Skeletal muscle satellite cell (primary cell): ENCODE measurements around the gene CREBZF. TPM values are rescaled to one million over a fixed set of nuclear protein-coding genes. Genes with fewer than 3 reads are reported as not detected.

ENCODE experiments used
- H3K27me3 ChIP-seq: 2 replicates; pipeline ENCODE4 v1.7.0; 2013; ENCODE audit warnings: low read length; ENCODE audit not compliant: control insufficient read depth, insufficient read depth
- H3K36me3 ChIP-seq: 2 replicates; pipeline ENCODE4 v1.7.0; 2013; ENCODE audit warnings: mild to moderate bottlenecking, control low read depth, low read length; ENCODE audit not compliant: insufficient read depth
- H3K4me1 ChIP-seq: 2 replicates; pipeline ENCODE4 v1.7.0; 2013; ENCODE audit warnings: low read length; ENCODE audit not compliant: control insufficient read depth, insufficient read depth
- H3K4me2 ChIP-seq: 2 replicates; pipeline ENCODE4 v1.7.0; 2013; ENCODE audit warnings: mild to moderate bottlenecking, low read length
- H3K4me3 ChIP-seq: 2 replicates; pipeline ENCODE4 v1.7.0; 2013; ENCODE audit warnings: low read length
- H3K9ac ChIP-seq: 2 replicates; pipeline ENCODE4 v1.7.0; 2013; ENCODE audit warnings: mild to moderate bottlenecking, low read depth, low read length, moderate library complexity
- H3K9me3 ChIP-seq: replicated peaks from 2 replicates; pipeline ENCODE4 v1.7.0; 2013; ENCODE audit warnings: mild to moderate bottlenecking, control low read depth, low read length
- total RNA-seq: library from RNA; depleted of rRNA; stranded (reverse); fragments of >200 nt; gene quantifications from 2 replicates; pipeline ENCODE4 v1.2.3, GENCODE V29; 2012; rRNA removed

Gene CREBZF, protein sequence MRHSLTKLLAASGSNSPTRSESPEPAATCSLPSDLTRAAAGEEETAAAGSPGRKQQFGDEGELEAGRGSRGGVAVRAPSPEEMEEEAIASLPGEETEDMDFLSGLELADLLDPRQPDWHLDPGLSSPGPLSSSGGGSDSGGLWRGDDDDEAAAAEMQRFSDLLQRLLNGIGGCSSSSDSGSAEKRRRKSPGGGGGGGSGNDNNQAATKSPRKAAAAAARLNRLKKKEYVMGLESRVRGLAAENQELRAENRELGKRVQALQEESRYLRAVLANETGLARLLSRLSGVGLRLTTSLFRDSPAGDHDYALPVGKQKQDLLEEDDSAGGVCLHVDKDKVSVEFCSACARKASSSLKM
- 23.4 and 31.7 TPM in 2 replicates for total RNA-seq

DNA sequence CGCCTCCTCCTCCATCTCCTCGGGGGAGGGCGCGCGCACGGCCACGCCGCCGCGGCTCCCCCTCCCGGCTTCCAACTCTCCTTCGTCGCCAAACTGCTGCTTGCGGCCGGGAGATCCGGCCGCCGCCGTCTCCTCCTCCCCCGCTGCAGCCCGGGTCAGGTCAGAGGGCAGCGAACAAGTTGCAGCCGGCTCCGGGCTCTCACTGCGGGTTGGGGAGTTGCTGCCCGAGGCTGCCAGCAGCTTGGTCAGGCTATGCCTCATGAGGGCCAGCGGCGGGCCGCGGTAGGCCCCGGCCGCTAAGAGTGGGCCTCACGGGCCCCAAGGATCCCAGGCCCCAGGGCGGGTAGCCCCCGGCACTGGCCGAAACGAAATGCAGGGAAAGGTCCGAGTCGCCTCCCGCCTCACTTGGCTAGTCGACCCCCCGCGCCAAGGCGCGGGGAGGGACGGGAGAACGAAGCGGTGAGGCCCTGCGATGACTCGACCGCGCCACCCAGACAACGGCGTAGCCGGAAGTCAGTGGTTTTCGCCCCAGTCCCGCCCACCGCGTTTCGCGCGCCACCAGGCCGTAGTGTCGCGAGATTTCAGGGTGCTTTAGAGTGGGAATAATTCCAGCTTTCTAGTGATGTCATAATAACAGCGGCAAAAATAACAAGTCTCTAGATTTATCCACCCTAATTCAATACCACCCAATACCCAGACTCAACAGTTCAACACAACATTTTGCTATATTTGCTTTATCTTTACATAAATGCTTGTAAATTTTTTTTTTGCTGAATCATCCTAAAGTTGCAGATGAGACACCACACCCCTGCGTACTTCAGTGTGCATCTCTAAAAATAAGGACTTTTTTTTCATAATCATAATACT, at the start of gene CREBZF:
TSS of gene CREBZF (minus strand) at position 515 of the 867 bp plus-strand sequence. CDS start at position 261, 254 bp downstream.
- H3K36me3 ChIP-seq = peaks cover 25% of the 10 kb centered on the region
- H3K9me3 ChIP-seq = no peaks in the 10 kb centered on the region
- H3K9ac ChIP-seq = peak within 1 kb of the TSS; percentile 99
- peaks cover 23% of the 10 kb centered on the region for H3K4me1 ChIP-seq
- H3K4me2 ChIP-seq = peak within 1 kb of the TSS; percentile 91
- no peaks in the 10 kb centered on the region for H3K27me3 ChIP-seq
- H3K4me3 ChIP-seq = peak within 1 kb of the TSS; percentile 95

DNA sequence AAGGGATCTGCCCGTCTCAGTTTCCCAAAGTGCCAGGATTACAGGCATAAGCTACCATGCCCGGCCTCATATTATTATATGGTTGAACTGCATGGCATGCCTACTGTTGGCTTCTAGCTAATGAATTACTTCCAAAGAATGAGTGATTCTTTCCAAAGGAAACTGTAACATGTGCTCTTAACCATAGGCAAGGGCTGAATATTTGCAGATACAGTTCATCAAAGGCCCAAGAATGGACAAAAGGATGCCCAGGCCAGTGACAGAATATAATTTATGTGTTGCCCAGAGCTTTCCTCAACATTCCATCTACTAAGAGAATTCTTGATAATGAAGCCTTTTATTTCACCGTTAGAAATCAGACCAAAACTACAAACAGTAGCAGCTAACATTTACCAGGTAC, 48.0 kb upstream of the CREBZF start:
- Histone ChIP-seq H3K4me2 (no peak overlapping the region), H3K9me3 (no peaks in the 10 kb centered on the region), H3K36me3 (no peaks in the 10 kb centered on the region), H3K27me3 (no peaks in the 10 kb centered on the region), H3K4me3 (no peak overlapping the region), H3K9ac (no peak overlapping the region), H3K4me1 (peaks cover under 1% of the 10 kb centered on the region)

GRCh38 chr11:85710917-85711316, 46.0 kb upstream of the CREBZF start:
- Histone ChIP-seq H3K36me3 (no peaks in the 10 kb centered on the region), H3K9me3 (no peaks in the 10 kb centered on the region), H3K9ac (no peak overlapping the region), H3K4me3 (no peak overlapping the region), H3K27me3 (no peaks in the 10 kb centered on the region), H3K4me2 (no peak overlapping the region), H3K4me1 (peaks cover 6% of the 10 kb centered on the region)

- no peaks in the 10 kb centered on the region for H3K27me3 ChIP-seq
- peaks cover 12% of the 10 kb centered on the region for H3K4me1 ChIP-seq
- no peaks in the 10 kb centered on the region for H3K9me3 ChIP-seq
Observed at GRCh38 chr11:85709941-85710702, 45.2 kb upstream of the CREBZF start.

DNA sequence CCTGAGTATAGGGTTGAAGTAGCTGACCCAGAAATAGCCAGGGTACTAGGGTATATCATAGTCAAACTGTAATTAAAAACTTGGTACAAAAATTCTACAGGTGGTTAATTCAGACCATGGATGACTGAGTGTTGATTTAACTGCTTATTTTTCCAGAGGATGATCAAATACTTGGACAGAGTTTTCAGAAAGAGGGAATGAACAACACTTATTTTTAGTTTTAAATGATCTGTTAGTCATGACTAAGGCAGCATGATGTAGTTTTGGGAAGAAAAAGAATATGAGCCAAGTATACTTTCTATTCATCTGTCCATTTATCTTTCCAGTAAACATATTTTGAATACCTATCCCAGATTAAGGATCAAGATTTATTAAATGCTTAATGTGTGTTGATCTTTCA, 40.9 kb upstream of the CREBZF start:
- no peaks in the 10 kb centered on the region for H3K36me3 ChIP-seq
- H3K27me3 ChIP-seq = no peaks in the 10 kb centered on the region
- peaks cover 12% of the 10 kb centered on the region for H3K4me1 ChIP-seq
- H3K4me2 ChIP-seq = no peak overlapping the region
- H3K4me3 ChIP-seq = no peak overlapping the region
- no peaks in the 10 kb centered on the region for H3K9me3 ChIP-seq
- no peak overlapping the region for H3K9ac ChIP-seq

More at GRCh38 chr11:85709941-85710702, 45.2 kb upstream of the CREBZF start:
- H3K4me3 ChIP-seq = no peak overlapping the region
- no peak overlapping the region for H3K9ac ChIP-seq
- H3K36me3 ChIP-seq = no peaks in the 10 kb centered on the region
- H3K4me2 ChIP-seq = no peak overlapping the region

DNA sequence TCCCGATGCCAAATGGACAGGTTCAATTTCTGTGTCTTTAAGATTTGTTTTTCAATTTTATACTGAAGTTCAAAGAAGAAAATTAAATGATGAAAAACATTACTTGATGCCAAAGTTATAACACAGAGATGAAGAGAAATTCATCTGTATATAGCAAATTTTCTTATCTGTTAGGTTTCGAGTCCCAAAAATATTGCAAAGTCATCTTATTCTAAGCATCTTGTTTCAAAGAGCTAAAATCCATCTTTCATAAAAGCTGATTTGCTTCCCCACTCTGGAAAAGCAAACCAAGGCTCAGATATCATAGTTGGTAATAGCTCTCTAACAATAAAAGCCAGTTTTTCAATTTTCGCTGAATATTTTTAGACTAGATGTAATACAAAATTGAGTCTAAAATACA, 40.0 kb upstream of the CREBZF start:
- no peaks in the 10 kb centered on the region for H3K27me3 ChIP-seq
- H3K4me1 ChIP-seq = peaks cover 12% of the 10 kb centered on the region
- H3K36me3 ChIP-seq = no peaks in the 10 kb centered on the region
- no peak overlapping the region for H3K9ac ChIP-seq
- H3K4me2 ChIP-seq = no peak overlapping the region
- no peaks in the 10 kb centered on the region for H3K9me3 ChIP-seq
- H3K4me3 ChIP-seq = no peak overlapping the region

- Histone ChIP-seq H3K27me3 (no peaks in the 10 kb centered on the region), H3K4me3 (no peak overlapping the region), H3K9me3 (no peaks in the 10 kb centered on the region), H3K4me2 (no peak overlapping the region), H3K9ac (no peak overlapping the region), H3K4me1 (peaks cover 11% of the 10 kb centered on the region), H3K36me3 (no peaks in the 10 kb centered on the region)
Observed at GRCh38 chr11:85699957-85700741, 35.2 kb upstream of the CREBZF start.

DNA sequence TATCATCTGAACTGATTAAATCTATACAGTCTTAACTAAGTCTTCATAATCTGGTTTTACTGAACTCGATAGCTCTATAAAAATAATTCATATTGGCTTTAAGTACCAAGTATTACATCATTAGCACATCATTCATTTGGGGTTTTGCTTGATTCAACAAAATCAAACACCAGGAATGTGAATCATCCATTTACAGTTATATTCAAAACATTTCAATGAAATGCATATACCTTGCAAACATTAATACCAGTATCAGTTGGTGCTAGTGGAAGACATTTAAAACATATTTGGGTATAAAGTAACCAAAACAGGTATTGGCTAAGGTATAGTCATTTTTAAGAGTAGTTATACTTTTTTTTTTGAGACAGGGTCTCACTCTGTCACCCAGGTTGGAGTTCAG, 33.3 kb upstream of the CREBZF start:
- Histone ChIP-seq H3K4me3 (no peak overlapping the region), H3K4me2 (no peak overlapping the region), H3K4me1 (peaks cover 18% of the 10 kb centered on the region), H3K9ac (no peak overlapping the region), H3K9me3 (no peaks in the 10 kb centered on the region), H3K27me3 (no peaks in the 10 kb centered on the region), H3K36me3 (no peaks in the 10 kb centered on the region)

GRCh38 chr11:85697747-85698146, 32.8 kb upstream of the CREBZF start:
- Histone ChIP-seq H3K4me1 (peaks cover 18% of the 10 kb centered on the region), H3K36me3 (no peaks in the 10 kb centered on the region)

GRCh38 chr11:85695546-85695945, 30.6 kb upstream of the CREBZF start:
- no peaks in the 10 kb centered on the region for H3K27me3 ChIP-seq
- H3K9me3 ChIP-seq = no peaks in the 10 kb centered on the region
- H3K4me3 ChIP-seq = no peak overlapping the region
- no peak overlapping the region for H3K4me2 ChIP-seq
- no peaks in the 10 kb centered on the region for H3K36me3 ChIP-seq
- H3K4me1 ChIP-seq = peaks cover 18% of the 10 kb centered on the region
- H3K9ac ChIP-seq = peak overlapping the region; percentile 22

More at GRCh38 chr11:85697747-85698146, 32.8 kb upstream of the CREBZF start:
- Histone ChIP-seq H3K4me3 (no peak overlapping the region), H3K9ac (no peak overlapping the region), H3K27me3 (no peaks in the 10 kb centered on the region), H3K9me3 (no peaks in the 10 kb centered on the region), H3K4me2 (no peak overlapping the region)
